Limb (tissue), 2 donors: ENCODE data around the gene PGBD5.

ENCODE experiments used
- DNase-seq, 2 donors: peaks; one replicate each; pipeline ENCODE4 v3.0.0-alpha.2; 2016; ENCODE audit errors: extremely low spot score in 2 of 2

The PGBD5 gene

DNA sequence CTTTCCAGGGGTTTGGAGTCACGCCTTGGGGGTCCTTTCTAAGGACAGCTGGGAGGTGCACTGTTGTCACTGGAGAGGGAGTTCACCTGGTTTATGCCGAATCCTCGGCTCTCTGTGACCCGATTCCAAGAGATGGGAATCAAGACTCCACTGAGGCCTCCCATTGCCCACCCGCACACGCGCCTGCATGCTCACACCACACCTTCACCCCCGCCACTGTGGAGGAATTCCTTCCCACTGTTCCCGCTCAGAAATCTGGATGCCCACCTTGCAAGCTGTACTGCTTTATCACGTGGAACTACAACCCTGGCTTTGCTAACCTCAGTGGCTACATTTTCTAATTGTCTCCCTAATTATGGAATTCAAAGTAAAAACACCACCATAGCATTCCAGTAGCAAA lies 29.2 kb downstream of the PGBD5 start:
- no peak for DNase-seq

- DNase-seq = no peak
Observed at GRCh38 chr1:230395932-230396331, 30.2 kb downstream of the PGBD5 start.

DNA sequence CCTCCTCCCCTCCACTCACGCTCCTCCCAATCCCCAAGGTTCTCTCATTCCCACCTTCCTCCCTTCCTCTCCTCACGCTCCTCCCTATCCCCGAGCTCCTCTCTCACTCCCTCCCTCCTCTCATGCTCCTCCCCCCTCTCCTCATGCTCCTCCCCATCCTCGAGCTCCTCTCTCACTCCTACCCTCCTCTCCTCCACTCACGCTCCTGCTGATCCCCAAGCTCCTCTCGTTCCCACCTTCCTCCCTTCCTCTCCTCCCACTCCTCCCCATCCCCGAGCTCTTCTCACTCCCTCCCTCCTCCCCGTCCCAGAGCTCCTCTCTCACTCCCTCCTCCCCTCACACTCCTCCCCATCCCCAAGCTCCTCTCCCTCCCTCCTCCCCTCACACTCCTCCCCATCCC lies 31.4 kb downstream of the PGBD5 start:
- DNase-seq = no peak

DNA sequence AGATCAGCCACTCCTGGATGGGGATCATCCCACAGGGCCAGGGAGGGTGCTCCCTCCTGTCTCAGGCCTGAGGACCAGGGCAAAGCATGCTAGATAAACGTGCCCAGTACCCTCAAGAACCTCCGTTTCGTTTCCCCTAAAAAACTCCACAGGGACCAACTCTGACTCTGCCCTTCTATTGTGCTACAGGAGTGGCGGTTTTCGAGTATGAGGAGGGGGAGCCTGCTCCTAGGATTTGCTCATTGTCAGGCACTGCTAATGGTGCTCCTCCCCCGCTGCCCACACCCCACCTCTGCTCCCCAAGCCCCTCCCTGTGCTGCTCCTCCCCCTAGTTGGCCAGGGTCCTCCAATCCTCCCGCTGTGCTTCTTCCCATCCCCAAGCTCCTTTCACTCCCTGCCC lies 32.0 kb downstream of the PGBD5 start:
- DNase-seq = no peak

GRCh38 chr1:230393722-230394121 lies 32.4 kb downstream of the PGBD5 start:
- no peak for DNase-seq

- no peak for DNase-seq
Observed at GRCh38 chr1:230392920-230393521, 33.1 kb downstream of the PGBD5 start.

DNA sequence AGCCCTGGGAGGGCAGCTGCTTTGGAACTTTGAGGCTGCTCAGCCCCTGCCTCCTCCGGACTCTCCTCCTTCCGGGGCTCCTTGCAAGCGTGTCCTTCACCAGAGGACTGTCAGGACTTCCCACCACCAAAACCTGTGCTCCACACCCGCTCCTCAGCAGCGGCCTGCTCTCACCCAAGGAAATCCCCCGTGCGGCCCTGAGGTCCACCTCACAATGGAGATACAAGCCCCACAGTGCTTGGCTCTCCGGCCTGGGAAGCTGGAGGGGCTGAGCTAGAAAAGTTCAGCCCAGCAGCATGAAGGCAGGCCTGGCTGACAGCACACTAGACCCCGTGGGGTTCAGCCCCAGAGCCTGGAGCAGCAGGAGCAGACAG lies 33.6 kb downstream of the PGBD5 start:
- no peak for DNase-seq

GRCh38 chr1:230391776-230392535 lies 34.2 kb downstream of the PGBD5 start:
- DNase-seq = no peak

GRCh38 chr1:230390371-230390770 lies 35.8 kb downstream of the PGBD5 start:
- DNase-seq = no peak

GRCh38 chr1:230387876-230388275 lies 38.3 kb downstream of the PGBD5 start:
- DNase-seq = peak in 1 of 2 donors; percentile 1

DNA sequence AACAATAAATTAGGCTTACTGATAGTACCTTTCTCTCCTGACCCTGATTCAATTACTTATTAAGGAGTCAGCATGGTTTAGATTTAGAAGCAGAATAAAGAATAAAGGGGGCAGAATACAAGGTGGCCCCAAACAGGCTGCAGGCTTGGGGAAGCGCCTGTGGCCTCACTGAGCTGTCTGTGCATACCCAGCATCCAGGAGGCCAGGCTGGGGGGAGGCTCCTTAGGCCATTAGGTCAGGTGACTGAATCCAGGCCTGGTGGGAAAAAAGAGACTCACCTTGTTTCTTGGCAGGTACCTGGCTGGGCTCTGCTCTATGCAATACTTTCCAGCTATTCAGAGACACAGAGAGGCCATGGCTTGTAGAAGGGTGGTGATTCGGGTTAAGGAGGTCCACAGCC lies 38.8 kb downstream of the PGBD5 start:
- DNase-seq = no peak

GRCh38 chr1:230386637-230387262 lies 39.4 kb downstream of the PGBD5 start:
- DNase-seq = no peak

DNA sequence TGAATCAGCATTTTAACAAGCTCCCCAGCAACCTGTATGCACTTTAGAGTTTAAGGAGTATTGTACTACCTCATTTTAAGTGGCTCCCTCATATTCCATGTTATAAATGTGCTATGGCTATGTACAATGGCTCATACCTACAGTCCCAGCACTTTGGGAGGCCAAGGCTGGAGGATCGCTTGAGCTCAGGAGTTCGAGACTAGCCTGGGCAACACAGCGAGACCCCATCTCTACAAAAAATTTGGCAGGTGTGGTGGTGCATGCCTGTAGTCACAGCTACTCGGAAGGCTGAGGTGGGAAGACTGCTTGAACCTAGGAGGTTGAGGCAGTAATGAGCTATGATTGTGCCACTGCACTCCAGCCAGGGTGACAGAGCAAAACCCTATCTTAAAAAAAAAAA lies 40.2 kb downstream of the PGBD5 start:
- DNase-seq = no peak

GRCh38 chr1:230385158-230385450 lies 41.0 kb downstream of the PGBD5 start:
- no peak for DNase-seq

GRCh38 chr1:230384380-230385157 lies 41.6 kb downstream of the PGBD5 start:
- DNase-seq = no peak

DNA sequence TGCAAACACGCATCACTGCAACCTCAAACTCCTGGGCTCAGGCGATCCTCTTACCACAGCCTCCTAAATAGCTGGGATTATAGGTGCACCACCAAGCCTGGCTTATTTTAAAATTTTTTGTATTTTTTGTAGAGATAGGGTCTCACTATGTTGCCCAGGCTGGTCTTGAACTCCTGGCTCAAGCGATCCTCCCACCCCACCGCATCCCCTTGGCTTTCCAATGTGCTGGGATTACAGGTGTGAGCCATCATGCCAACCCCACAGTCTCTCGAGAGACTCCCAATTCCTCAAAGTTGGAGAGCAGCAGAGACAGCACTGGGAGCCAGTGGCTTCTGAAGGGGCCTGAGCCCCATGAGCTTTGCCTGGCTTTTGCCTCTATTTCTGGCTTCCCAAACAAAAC lies 42.7 kb downstream of the PGBD5 start:
- DNase-seq = no peak

DNA sequence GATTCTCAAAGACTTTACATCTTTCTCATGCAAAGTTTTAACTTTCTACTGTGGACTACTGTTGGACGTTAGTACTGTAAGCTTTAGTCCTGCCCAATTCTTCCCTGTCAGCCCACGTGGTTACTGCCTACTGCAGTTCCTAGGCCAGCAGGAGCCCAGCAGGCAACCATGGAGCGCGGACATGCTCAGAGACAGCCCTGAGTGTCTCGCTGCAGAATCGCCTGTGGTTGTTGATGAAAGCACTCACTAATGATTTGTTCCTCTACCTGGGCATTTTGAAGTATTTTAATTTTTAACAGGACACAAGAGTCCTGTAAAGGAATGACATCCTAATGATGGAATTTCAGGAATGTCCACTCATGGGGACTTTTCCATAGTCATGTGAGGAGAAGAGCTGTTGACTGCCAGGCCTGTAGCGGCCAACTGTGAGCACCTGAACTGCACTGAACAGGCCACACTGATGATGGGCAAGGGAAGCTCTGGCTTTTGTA lies 44.1 kb downstream of the PGBD5 start:
- DNase-seq = no peak

- DNase-seq = no peak
Observed at GRCh38 chr1:230381585-230381984, 44.5 kb downstream of the PGBD5 start.

- DNase-seq = no peak
Observed at GRCh38 chr1:230381049-230381467, 45.1 kb downstream of the PGBD5 start.

DNA sequence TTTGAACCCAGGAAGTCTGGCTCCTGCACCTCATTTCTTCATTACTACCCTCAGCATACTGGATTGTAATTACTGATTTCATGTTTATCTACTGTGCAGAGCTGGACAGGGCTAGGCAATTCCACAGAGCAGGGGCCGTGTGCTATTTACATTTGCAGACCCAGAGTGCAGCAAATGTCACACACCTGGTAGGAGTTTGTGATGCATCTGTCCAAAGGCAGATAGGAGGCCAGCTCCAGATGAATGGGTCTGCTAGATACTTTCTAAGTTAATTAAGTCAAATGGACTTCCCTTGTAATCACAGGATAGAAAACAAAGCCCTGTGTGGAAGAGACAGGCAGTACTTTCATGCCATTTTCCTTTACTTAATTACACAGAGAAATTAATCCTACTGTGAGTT lies 46.2 kb downstream of the PGBD5 start:
- no peak for DNase-seq

- DNase-seq = no peak
Observed at GRCh38 chr1:230379462-230379861, 46.7 kb downstream of the PGBD5 start.

- no peak for DNase-seq
Observed at GRCh38 chr1:230377851-230378250, 48.3 kb downstream of the PGBD5 start.
